Panc1 (cell line): ENCODE results near the gene SPRR5.

Experiments
- POLR2AphosphoS5 ChIP-seq: IDR thresholded peaks from 2 replicates; pipeline ENCODE4 v1.6.1; 2012; ENCODE audit warnings: mild to moderate bottlenecking, low read depth, low read length, moderate library complexity
- SIN3A ChIP-seq: IDR thresholded peaks from 2 replicates; pipeline ENCODE4 v1.6.1; 2012; ENCODE audit warnings: low read depth, mild to moderate bottlenecking, low read length, moderate library complexity, borderline replicate concordance; ENCODE audit not compliant: insufficient read depth
- TCF7L2 ChIP-seq: IDR thresholded peaks from 2 replicates; pipeline ENCODE4 v1.6.1; 2011; ENCODE audit warnings: mild to moderate bottlenecking, low read depth, low read length, inconsistent platforms
- TF ChIP-seq, protein P1 (sequence below): fragments of 450-650 bp; IDR thresholded peaks from 2 replicates; pipeline ENCODE4 v1.5.1; 2017; ENCODE audit warnings: mild to moderate bottlenecking
- TF ChIP-seq, protein P2 (sequence below), 2 experiments: IDR thresholded peaks; 2 replicates each; pipeline ENCODE4 v1.6.1; 2011 to 2012; ENCODE audit warnings: low read depth in 2 of 2, control low read depth in 1 of 2, low read length in 1 of 2, mild to moderate bottlenecking in 1 of 2, moderate library complexity in 1 of 2; ENCODE audit not compliant: insufficient read depth in 1 of 2

DNA sequence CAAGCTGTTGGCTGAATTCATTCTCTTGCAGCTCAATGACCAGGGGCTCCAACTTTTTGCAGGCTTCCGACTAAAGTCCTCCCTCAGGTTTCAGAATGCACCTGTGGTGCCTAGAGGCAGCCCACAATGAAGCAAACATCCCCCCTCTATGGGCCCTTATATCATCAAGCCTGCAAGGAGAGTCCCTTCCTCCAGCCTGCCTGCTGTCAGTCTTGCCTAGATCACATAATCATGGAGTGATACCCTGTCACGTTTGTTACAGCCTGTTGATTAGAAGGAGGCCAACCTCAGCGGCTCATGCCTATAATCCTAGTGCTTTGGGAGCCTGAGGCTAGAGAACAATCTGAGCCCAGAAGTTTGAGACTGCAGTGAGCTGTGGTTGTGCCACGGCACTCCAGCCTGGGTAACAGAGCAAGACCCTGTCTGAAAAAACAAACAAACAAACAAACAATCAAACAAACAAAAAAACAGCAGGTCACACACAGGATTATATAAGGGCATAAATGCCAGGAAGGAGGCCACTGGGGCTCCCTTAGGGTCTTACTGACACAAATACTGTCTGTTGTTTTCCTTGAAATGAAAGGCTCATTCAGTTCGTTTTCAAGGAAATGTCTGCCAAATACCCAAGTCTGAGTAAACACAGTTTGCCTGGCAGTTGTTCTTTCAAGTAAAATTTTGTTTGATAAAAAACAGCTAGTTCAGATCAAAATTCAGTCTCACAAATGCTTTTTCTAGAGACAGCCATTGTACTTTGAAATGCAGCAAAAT lies 49.8 kb downstream of the SPRR5 start:
- TF ChIP-seq POLR2AphosphoS5 (no peak), SIN3A (no peak), TCF7L2 (no peak)
- TF ChIP-seq, protein P1, sequence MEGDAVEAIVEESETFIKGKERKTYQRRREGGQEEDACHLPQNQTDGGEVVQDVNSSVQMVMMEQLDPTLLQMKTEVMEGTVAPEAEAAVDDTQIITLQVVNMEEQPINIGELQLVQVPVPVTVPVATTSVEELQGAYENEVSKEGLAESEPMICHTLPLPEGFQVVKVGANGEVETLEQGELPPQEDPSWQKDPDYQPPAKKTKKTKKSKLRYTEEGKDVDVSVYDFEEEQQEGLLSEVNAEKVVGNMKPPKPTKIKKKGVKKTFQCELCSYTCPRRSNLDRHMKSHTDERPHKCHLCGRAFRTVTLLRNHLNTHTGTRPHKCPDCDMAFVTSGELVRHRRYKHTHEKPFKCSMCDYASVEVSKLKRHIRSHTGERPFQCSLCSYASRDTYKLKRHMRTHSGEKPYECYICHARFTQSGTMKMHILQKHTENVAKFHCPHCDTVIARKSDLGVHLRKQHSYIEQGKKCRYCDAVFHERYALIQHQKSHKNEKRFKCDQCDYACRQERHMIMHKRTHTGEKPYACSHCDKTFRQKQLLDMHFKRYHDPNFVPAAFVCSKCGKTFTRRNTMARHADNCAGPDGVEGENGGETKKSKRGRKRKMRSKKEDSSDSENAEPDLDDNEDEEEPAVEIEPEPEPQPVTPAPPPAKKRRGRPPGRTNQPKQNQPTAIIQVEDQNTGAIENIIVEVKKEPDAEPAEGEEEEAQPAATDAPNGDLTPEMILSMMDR, result no peak
- TF ChIP-seq, protein P2, sequence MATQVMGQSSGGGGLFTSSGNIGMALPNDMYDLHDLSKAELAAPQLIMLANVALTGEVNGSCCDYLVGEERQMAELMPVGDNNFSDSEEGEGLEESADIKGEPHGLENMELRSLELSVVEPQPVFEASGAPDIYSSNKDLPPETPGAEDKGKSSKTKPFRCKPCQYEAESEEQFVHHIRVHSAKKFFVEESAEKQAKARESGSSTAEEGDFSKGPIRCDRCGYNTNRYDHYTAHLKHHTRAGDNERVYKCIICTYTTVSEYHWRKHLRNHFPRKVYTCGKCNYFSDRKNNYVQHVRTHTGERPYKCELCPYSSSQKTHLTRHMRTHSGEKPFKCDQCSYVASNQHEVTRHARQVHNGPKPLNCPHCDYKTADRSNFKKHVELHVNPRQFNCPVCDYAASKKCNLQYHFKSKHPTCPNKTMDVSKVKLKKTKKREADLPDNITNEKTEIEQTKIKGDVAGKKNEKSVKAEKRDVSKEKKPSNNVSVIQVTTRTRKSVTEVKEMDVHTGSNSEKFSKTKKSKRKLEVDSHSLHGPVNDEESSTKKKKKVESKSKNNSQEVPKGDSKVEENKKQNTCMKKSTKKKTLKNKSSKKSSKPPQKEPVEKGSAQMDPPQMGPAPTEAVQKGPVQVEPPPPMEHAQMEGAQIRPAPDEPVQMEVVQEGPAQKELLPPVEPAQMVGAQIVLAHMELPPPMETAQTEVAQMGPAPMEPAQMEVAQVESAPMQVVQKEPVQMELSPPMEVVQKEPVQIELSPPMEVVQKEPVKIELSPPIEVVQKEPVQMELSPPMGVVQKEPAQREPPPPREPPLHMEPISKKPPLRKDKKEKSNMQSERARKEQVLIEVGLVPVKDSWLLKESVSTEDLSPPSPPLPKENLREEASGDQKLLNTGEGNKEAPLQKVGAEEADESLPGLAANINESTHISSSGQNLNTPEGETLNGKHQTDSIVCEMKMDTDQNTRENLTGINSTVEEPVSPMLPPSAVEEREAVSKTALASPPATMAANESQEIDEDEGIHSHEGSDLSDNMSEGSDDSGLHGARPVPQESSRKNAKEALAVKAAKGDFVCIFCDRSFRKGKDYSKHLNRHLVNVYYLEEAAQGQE (IDR thresholded peaks at IDR 0.05; ENCODE audit: insufficient read depth in 1 of 2, low read depth in 2 of 2, low read length in 1 of 2), result no peak
